Stimulated activated CD8-positive, alpha-beta memory T cell treated with anti-CD3 and anti-CD28 coated beads, Interleukin-12 subunit alpha, Interleukin-12 subunit beta, amount 100 ng/mL, for 24 hours (primary cell): ENCODE measurements around the gene GSG1L.
"Not testable (repeated sequence)": the region's sequence is repeated elsewhere in the genome, so short reads cannot be mapped to it uniquely, and the experiment has no call there.

ENCODE experiments used
- DNase-seq: peaks from one replicate; pipeline ENCODE4 v3.0.0-alpha.2; 2020; ENCODE audit errors: extremely low read depth

Gene GSG1L

DNA sequence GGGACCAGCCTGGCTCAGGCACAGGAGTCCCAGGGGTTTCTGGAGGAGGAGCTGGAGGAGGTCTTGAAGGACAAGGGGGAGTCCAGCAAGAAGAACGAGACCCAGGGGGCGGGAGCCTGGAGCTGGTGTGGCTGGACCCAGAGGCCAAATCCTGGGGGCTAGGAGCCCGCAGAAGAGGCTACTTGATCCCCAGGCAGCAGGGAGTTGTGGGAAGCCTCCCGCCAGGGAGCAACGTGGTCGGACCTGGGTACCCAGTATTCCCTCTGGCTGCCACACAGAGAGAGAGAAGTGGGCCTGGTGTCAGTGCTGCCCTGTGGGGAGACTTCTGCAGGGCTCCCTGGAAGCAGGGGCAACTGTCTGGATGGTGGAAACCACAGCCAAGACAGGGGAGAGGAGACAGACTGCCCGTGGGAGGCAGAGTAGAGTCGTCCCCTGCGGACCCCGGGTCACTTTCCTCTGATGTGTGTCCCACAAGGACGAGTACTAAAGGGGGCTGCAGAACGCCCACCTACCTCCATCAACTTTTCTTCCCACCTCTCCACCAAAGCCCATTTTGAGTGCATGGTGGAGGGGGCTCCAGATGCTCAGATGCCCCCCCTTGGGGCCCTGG is 160.4 kb downstream of the GSG1L start:
- DNase-seq: no peak

DNA sequence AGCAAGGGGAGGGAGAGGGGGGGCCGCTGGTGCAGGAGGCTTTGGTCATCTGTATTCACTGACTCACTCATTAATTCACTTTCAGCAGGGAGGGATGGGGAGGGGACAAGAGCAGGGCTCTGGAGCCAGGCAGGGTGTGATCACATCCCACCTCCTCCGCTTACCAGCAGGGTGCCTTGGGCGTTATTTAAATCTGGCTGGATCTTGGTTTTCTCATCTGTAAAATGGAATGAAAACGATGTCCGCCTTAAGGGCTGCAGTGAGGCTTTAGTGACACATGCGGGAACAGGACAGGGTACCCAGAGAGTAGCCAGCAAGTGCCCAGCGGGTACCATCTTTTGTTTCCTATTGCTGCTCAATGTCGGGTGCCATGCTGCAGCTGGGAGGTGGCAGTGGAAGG is 161.0 kb downstream of the GSG1L start:
- DNase-seq: no peak

DNA sequence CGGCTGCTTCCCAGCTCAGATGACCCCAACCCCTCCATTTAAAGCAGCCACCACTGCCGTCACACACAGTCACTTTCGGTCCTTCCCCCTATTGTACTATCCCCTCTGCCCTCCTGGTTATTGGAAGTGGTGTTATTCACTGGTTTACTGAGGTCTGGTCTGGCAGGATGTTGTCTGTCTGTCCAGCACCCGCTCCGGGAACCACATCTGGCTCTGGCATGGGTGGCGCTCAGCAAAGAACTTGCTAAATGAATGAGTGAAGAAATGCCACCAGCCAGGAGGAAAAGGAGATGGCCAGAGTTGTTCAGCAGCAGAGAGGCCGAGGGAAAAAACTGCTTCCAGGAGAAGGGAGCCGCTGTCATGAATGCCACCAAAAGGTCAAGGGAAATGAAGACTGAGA is 161.6 kb downstream of the GSG1L start:
- no peak for DNase-seq

DNA sequence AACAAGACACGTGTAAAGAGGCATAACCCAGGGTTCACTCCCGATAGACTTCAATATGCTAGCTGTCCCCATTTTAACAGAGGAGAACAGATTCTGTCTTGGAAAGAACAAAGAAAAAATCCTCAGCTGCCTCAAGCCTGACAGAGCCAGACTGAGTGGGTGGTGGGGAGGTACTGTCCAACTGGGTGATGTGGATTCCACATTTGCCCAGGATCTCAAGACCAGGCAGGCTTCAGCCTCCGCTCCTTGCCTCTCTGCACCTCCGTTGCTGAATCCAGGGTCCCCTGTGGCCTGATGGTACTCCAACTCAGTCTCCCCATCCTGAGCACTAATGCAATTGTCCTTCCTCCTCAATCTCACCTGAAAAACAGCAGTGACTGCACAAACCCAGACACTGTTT is 163.8 kb downstream of the GSG1L start:
- DNase-seq: no peak

DNA sequence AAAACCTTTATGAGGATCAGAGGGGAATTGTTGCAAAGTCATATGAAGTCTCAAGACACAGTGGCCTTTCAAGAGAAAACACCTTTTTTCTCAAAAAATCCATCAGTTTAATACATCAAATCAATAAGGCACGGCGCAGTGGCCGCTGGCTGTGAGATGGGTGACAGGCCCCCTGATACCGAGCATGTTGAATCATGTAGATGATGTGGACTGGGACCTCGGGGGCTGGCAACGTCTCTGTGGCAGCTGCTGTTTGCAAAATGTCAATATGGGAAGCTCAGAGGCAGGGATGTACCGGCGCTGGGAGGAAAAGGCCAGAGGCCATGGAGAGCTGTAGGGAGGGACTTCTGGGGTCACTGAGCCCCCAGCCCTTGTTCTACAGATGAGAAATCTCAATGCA is 169.1 kb downstream of the GSG1L start:
- no peak for DNase-seq

DNA sequence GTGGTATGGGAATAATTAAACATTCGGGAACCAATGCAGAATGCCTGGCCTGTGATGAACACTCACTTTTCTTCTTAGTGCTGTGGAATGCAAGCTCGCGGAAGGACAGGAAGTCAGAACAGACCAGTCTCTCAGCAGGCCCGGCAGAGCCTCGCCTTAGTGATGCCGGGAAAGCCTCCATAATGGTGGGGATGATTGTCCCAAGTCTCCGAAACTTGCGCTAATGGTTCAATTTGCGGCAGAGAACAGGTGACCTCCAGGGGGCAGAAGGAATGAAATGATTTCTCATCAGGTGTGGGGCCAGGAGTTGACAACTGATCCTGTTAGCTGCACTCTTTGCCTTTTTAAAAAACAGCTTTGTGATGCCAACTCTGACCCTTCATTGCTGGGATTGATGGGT is 170.6 kb downstream of the GSG1L start:
- no peak for DNase-seq

DNA sequence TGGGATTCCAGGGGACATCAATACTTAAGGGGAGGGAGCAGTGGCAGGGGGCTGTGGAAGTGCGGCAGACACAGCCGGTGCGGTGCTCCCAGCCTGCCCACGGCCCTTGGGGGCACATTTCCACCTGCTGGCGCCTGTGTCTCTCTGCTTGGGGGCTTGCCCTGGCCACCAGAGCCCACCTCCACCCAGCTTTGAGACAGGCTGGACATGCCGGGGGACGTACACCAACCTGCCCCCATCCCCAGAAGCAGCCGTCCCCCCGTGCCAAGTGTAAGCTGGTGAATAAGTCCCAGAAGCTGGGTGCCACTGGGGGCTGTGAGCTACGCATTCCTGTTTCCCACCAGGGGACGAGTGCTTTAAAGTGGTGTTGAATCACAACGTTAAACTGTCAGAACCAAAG is 172.6 kb downstream of the GSG1L start:
- DNase-seq: no peak

DNA sequence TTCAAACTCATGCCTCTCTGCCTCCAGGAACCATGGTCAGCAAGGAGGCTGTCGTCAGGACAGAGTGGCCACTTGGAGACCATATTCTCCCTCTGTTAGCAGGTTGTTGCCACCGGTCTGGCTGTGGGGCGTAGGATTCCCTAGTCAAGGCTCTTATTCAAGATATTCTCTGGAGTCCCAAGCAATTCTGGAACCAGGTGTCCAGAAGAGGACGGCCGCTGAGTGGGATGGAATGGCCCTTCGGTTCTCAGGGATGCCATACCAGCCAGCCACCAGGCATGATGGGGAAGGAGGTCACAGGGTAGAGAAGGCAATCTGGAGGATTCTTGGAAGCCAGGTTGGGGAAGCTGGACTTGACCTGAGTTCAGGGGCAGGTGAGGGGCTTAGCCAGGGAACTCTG is 173.5 kb downstream of the GSG1L start:
- DNase-seq: no peak

DNA sequence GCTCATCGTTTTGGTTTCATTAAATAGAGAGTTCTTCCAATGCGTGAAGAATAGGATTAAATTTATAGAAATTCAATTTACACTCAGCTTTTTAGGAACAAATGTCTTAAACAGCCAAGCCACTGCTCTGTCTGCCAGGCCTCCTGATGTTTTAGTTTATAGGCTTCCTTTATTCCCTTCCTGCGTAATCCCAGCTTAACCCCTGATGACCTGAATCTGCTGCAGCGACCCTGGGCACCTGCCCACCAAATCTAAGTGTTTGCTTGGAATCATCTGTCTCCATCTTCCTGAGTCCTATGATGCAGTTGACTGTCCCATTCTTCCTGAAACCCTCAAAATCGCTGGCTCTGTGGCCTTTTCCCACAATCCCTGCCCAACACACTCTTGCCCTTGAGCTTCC is 179.9 kb downstream of the GSG1L start:
- DNase-seq: no peak

DNA sequence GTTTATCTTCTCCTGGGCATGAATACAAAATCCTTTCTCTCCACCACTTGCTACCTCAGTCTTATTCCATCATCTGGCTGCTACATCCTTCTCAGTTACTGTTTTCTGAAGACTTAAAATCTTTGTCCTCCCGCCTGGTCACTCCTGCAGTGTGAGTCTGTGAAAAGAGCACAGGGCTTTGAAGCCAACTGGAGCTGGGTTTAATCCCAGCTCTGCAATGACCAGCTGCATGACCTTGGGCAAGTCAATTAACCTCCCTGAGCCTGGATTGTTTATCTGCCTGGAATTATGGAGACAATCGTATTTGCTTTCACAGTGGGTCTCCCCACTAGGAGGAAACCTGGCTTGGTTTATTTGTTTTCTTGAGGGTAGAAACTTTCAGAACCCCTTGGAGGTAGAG is 183.2 kb downstream of the GSG1L start:
- no peak for DNase-seq

DNA sequence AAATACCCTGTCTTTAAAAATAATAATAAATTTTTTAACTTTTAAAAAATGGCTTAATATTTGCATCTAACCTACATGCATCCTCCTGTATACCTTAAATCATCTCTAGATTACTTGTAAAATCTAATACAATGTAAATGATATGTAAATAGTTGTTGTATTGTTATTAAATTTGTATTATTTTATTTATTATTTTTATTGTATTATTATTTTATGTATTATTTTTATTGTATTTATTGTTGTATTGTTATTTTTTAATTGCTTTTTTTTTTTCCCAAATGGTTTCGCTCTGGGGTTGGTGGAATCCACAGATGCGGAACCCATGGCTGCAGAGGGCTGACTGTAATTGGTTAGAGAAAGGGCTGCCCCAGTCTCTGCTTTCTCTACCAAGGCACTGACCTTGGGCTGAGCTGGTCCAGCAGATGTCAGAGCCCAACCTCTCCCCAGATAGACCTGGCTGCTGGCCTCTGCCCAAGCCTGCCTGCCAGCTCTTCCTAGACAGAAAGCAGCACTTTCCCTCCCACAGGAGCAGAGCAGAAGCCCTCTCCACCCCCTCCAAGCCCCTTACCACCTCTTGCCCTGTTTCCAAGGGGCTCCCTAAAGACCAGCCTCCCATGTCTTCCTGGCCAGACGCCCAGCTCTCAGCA is 183.8 kb downstream of the GSG1L start:
- DNase-seq: no peak

DNA sequence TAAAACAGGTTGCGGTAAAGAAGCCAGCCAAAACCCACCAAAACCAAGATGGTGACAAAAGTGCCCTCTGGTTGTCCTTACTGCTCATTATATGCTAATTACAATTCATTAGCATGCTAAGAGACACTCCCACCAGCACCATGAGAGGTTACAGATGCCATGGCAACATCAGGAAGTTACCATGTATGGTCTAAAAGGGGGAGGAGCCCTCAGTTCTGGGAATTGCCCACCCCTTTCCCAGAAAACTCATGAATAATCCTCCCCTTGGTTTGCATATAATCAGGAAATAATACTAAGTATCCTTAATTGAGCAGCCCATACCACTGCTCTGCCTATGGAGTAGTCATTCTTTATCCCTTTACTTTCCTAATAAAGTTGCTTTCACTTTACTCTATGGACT is 190.9 kb downstream of the GSG1L start:
- DNase-seq: not testable (repeated sequence)

DNA sequence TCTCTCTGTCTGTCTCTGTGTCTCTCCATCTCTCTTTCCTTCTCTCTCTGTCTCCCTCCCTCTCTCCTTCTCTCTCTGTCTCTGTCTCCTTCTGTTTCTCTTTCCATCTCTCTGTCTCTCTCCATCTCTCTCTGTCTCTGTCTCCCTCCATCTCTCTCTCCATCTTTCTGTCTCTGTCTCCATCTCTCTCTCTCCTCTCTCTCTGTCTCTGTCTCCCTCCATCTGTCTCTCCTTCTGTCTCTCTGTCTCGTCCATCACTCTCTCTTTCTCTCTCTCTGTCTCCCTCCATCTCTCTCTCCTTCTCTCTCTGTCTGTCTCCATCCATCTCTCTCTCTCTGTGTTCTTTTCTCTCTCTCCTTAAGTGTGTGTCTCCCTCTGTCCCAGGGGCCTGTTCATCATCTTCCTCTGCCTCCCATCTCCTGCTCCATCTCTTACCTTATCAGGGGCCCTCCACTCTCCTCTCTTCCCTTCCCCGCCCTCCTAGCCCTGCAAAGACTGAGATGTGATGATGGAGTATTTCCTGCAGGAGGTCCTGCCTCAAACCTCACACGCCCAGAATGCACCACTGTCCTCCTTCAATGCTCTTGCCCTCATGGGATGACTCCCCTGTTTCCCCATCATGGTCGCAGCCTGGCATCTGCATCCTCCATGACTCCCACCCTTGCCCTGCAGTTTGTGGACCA is 193.3 kb downstream of the GSG1L start:
- DNase-seq: no peak

DNA sequence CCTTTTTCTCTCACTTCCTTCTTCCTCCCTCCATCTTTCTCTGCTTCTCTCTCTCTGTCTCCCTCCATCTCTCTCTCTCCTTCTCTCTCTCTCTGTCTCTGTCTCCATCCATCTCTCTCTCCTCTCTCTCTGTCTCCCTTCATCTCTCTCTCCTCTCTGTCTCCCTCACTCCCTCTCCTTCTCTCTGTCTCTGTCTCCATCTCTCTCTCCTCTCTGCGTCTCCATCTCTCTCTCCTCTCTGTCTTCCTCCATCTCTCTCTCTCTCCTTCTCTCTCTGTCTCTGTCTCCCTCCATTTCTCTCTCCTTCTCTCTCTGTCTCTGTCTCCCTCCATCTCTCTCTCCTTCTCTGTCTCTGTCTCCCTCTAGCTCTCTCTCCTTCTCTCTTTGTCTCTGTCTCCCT is 194.1 kb downstream of the GSG1L start:
- no peak for DNase-seq

DNA sequence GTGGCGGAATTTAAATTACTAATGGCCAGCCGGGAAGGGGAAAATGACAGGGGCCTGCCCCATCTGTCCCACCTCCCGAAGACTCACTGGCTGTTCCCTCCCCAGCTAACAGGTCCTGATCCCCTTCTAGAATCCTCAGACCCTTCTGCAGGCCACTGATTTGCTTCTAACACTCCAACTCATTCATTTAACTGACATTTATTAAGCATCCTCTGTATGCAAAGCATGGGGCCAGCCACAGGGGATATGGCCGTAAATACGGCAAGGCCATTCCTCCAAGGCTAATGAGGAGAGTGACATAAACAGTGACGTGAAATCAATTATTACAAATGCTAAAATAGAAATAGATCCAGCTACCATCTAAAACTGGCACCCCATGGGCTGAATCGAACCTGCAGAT is 195.3 kb downstream of the GSG1L start:
- DNase-seq: no peak

DNA sequence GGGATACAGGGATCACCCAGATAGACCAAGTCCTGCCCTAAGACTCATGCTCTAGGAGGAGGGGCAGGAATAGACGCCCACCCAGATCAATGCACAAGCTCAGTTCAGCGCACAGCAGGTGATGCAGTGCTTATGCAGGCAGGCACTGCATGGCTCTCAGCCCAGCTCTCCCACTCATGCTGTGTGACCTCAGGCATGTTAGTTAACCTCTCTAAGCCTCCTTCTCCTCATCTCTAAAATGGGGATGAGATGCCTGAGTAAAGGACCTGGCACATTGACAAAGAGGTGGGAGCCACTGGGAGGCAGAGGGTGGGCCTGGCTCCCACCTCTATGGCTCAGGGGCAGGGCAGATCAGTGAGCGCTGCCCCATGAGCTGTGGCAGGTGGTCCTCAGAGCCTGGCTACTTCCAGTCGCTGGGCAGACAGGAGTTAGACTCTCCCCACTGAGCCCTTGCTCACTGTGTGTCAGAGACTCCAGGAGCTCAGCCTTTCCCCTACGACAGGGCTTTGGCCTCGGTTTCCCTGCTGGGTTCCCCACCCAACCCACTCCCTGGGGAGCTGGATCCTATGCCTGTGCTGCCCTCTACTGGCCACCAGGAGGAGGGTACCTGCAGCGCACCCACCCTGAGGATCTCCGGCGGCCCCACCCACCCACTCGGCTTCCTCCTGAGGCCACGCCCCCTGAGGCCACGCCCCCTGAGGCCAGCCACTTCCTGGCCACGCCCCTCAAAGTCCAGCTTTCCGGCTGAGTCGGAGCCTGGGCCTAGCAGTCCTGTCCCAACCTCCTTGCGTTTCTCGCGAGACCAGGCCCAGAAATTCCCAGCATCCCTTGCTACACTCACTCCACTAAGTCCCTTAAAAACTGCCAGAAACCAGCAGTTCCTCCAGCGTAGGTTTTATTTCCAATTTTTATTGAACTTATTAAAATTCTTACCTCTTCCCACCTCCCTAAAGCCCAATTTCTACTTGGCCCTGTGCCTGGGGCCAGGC is 196.1 kb downstream of the GSG1L start:
- peak; percentile 11 for DNase-seq

DNA sequence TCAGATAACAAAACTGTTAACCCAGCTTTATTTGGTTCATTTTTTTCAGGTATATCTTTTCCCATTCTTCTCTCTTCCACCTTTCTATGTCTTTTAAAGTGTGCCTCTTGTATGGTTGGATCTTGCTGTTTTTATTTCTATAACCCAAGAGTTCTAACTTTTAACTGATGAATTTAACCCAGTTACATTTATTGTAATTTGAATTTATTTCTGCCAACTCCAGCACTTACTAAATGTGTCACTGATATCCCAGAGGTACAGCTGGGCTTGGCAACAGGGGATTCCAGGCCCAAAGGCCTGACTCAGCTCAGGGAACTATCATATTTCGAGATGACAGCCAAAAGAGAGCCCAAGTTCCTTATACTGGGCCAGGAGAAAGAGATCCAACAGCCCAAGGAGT is 200.1 kb downstream of the GSG1L start:
- no peak for DNase-seq

DNA sequence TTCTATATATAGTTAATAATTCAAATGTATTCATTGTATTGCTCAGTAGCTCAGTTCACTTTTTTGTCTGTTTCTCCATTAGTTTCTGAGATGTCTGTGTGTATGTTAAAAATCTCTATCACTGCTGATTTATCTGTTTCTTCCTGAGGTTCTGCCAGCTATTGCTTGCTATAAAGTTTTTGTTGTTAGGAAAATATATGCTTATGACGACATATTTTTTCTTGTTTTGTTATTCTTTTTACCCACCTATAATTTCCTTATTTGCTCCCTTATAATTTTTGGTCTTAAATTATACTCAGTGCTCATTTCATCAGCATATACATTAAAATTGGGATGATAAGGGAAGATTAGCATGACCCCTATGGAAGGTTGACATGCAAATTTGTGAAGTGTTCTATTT is 200.6 kb downstream of the GSG1L start:
- no peak for DNase-seq

DNA sequence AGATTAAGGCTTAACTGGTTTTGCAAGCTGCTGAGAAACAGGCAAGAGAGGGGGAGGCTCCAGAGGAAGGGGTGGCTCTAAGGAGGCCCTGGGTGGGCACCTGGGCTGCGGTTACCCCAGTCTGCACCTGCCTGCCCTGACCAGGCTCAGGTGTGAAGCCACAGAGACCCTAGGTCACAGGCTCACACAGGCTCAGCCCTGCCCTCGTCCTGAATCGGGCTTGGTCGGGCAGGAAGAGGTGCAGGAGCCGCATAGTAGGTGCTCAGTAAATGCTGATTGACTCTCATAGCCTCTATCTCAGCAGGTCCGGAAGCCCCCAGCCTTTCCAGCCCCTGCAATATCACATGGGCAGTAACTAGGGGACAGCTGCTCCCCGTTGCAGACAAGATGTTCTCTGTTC is 203.4 kb downstream of the GSG1L start:
- no peak for DNase-seq

DNA sequence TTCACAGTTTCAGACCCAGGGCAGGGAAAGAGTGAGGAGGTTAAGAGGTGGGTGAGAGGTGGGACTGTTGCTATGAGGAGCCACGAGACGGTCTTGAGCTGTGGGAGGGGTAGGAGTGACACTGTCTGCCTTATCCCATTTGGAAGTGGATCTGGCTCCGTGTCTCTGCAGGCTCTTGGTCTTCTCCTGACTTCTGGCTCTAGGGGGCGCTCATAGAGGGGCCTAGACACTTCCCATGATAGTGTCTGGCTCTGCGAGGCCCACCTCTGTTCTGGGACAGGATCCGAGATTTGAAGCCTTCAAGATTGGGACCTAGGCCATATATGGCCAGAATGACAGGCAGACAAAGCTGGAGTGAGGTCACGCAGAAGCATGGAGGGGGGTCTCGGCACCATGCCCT is 204.5 kb downstream of the GSG1L start:
- no peak for DNase-seq

DNA sequence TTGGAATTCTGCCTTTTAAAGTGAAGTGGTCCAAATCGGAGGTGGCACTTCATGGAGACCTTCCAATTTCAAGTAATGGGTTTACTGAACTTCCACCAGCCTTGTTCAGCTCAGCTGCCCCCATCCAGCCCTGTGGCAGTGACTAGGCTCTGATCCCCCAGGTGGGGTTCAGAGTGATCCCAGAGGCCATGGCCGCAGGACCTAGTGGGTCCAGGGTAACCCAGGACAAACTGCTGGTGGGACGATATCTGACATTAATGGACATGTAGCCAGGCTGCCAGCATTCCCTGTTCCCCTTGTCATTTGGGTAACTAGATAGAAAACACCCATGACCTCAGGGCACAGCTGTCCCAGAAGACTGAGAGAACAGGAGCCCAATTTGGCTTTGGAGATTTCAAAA is 209.9 kb downstream of the GSG1L start:
- no peak for DNase-seq

DNA sequence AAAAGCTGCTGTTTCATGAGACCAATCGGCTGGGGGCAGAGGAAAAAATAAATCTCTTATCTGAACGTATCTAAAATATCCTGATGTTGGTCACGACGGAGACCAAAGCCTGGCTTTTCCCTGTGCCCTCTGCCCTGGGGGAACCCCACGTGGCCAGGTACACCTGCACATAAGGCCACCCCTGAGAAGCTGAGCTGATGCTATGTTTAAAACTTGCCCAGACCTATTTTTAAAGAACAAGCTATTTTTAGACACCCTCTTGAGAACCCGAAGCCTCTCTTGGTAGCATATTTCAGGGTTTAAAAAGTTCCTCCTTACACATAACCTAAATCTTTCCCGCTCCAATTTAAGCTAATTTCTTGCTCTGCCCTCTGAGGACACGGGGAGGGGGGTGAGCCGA is 210.4 kb downstream of the GSG1L start:
- no peak for DNase-seq
